Parathyroid adenoma (tissue), 2 donors: ENCODE data around the gene LIG1.
A peak's percentile ranks its signal among the peaks of the same experiment; 100 is the strongest.
"Not testable (repeated sequence)": the region's sequence is repeated elsewhere in the genome, so short reads cannot be mapped to it uniquely, and the experiment has no call there.

ENCODE experiments used
- H2AFZ ChIP-seq: fragments of 300-600 bp; sonication (generic); one replicate; pipeline ENCODE4 v1.7.0; 2017; ENCODE audit warnings: antibody characterized with exemption, mild to moderate bottlenecking
- H3K27ac ChIP-seq: fragments of 300-600 bp; sonication (generic); one replicate; pipeline ENCODE4 v1.7.0; 2017
- H3K27me3 ChIP-seq: fragments of 300-600 bp; sonication (generic); one replicate; pipeline ENCODE4 v1.7.0; 2017; ENCODE audit warnings: low read length; ENCODE audit not compliant: control insufficient read depth, insufficient read depth
- H3K36me3 ChIP-seq: fragments of 300-600 bp; sonication (generic); one replicate; pipeline ENCODE4 v1.7.0; 2017; ENCODE audit warnings: low read length; ENCODE audit not compliant: control insufficient read depth, insufficient read depth
- H3K4me1 ChIP-seq: fragments of 300-600 bp; sonication (generic); one replicate; pipeline ENCODE4 v1.7.0; 2017; ENCODE audit warnings: control low read depth
- H3K4me2 ChIP-seq: fragments of 300-600 bp; sonication (generic); one replicate; pipeline ENCODE4 v1.7.0; 2017; ENCODE audit warnings: low read length
- H3K4me3 ChIP-seq: fragments of 300-600 bp; sonication (generic); one replicate; pipeline ENCODE4 v1.7.0; 2017; ENCODE audit warnings: low read depth, low read length
- H3K79me2 ChIP-seq: fragments of 300-600 bp; sonication (generic); one replicate; pipeline ENCODE4 v1.7.0; 2017; ENCODE audit warnings: control low read depth
- H3K9ac ChIP-seq: fragments of 300-600 bp; sonication (generic); one replicate; pipeline ENCODE4 v1.7.0; 2017; ENCODE audit warnings: mild to moderate bottlenecking
- H3K9me3 ChIP-seq: fragments of 300-600 bp; sonication (generic); one replicate; pipeline ENCODE4 v1.7.0; 2017; ENCODE audit warnings: low read length; ENCODE audit not compliant: control insufficient read depth
- CTCF ChIP-seq: fragments of 300-600 bp; sonication (generic); IDR thresholded peaks from one replicate; pipeline ENCODE4 v1.7.0; 2017; ENCODE audit warnings: antibody characterized with exemption, mild to moderate bottlenecking
- donor health status: primary hyperparathyroidism.

Gene LIG1

DNA sequence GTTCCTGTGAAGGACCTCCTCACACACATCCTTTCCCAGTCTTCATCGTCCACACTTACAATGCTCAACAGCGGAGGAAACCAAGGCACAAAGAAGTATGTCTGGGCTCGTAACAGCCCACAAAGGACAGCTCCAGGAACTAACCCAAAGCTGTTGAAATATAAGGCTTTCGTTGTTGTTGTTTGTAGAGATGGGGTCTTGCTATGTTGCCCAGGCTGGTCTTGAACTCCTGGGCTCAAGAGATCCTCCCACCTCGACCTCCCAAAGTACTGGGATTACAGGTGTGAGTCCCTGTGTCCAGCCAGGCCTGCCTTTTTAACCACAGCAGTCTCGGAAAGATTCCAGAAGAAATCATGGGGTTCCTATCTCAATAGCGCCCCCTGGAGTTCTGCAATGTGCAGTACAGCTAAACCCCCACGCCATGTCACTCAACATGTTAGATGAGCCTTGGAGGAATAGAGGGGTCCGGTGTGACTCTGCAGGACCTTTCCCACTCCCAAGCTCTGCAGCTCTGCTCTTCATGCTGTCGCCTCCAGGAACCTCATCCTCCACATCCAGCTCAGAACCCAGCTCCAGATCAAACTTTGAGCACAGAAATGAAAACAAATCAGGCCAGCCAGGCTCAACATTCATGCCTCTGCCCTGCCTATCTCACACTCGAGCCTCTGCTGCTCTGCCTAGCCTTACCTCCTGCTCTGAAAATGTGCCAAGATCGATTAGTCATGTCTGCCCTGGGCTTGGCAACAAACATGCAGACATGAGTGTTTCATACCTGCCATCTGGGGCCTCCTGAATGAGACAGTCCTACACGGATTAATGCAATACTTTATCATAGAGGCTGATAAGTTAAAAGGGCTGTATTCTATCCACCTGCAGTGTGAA lies 67.0 kb downstream of the LIG1 start:
- no peaks in the 10 kb centered on the region for H3K79me2 ChIP-seq
- no peaks in the 10 kb centered on the region for H3K27me3 ChIP-seq
- no peaks in the 10 kb centered on the region for H3K36me3 ChIP-seq
- no peak overlapping the region for H3K27ac ChIP-seq
- H3K4me2 ChIP-seq = no peak overlapping the region
- no peak overlapping the region for H3K4me3 ChIP-seq
- TF ChIP-seq CTCF = peak; percentile 39
- no peak overlapping the region for H3K9ac ChIP-seq
- no peaks in the 10 kb centered on the region for H3K9me3 ChIP-seq
- no peak overlapping the region for H2AFZ ChIP-seq
- no peaks in the 10 kb centered on the region for H3K4me1 ChIP-seq

DNA sequence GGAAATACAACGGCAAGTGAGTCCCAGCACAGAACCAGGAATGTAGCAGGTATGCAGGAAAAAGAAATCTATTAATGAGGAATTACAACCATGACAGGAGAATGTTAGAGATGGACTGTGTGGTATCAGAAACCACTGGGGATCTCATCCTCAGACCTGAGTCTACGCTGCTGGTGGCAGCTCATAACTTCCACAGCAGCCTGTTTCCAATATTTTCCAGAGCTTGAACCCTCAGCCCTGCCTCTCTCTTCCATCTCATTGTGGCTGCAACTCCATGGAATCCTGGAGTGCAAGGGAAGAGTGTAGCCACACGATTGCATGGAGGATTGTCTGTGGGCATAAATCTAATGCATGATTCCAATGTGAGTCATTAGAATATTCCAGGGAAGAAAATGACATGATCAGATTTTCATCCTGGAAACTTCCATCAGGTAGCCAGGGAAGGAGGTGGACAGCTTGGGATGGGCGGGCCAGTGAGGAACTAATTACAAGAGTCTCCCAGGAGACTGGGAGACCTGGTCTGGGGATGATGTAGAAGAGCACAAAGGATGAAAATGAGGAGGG lies 74.5 kb downstream of the LIG1 start:
- TF ChIP-seq CTCF = no peak
- no peaks in the 10 kb centered on the region for H3K4me1 ChIP-seq
- no peak overlapping the region for H2AFZ ChIP-seq
- no peaks in the 10 kb centered on the region for H3K27me3 ChIP-seq
- H3K4me3 ChIP-seq = no peak overlapping the region
- H3K9ac ChIP-seq = no peak overlapping the region
- H3K79me2 ChIP-seq = no peaks in the 10 kb centered on the region
- H3K36me3 ChIP-seq = no peaks in the 10 kb centered on the region
- no peak overlapping the region for H3K4me2 ChIP-seq
- H3K27ac ChIP-seq = no peak overlapping the region
- H3K9me3 ChIP-seq = no peaks in the 10 kb centered on the region

GRCh38 chr19:48094855-48095203 lies 75.3 kb downstream of the LIG1 start:
- H3K36me3 ChIP-seq = no peaks in the 10 kb centered on the region
- H3K9me3 ChIP-seq = no peaks in the 10 kb centered on the region
- H3K4me3 ChIP-seq = no peak overlapping the region
- H3K4me2 ChIP-seq = no peak overlapping the region
- H2AFZ ChIP-seq = no peak overlapping the region
- H3K79me2 ChIP-seq = no peaks in the 10 kb centered on the region
- H3K27ac ChIP-seq = no peak overlapping the region
- H3K9ac ChIP-seq = no peak overlapping the region
- no peaks in the 10 kb centered on the region for H3K27me3 ChIP-seq
- no peak for TF ChIP-seq CTCF
- no peaks in the 10 kb centered on the region for H3K4me1 ChIP-seq

DNA sequence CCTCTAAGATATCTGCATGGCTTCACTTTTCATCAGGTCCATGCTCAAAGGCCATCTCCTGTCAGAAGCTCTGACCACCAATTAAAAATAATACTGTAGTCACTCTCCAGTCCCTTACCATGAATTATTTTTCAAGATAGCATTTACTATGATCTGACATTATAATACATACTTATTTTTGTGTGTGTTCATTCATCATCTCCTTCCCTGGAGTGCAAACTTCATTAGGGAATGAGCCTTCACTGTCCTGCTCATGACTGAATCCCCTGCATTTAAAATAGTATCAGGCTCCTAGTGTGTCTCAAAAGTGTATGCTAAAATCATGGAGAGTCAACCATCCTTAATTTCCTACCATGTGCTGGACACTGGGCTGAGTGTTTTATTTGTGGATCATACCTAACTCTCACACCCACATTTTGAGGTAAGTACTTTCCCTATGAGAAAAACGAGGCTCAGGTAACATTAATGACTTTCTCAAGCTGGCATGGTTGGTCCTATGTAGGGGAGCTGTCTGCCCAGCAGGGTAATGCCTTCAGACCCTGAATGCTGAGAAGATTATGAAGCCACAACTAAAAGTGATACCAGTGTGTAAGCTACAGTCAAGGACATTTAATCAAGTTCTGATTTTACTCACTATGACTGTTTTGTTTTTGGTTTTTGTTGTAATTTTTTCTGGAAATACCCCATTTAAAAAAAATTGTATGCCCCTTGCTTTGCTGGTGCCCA lies 75.9 kb downstream of the LIG1 start:
- Histone ChIP-seq H3K4me3 (no peak overlapping the region), H3K9ac (no peak overlapping the region), H3K4me2 (no peak overlapping the region), H3K27ac (no peak overlapping the region), H3K79me2 (no peaks in the 10 kb centered on the region), H3K27me3 (no peaks in the 10 kb centered on the region), H2AFZ (no peak overlapping the region), H3K36me3 (no peaks in the 10 kb centered on the region), H3K9me3 (no peaks in the 10 kb centered on the region), H3K4me1 (no peaks in the 10 kb centered on the region)
- TF ChIP-seq CTCF = no peak

GRCh38 chr19:48091111-48091718 lies 78.9 kb downstream of the LIG1 start:
- not testable (repeated sequence) for H3K4me3 ChIP-seq, H3K9ac ChIP-seq, H3K36me3 ChIP-seq, H3K4me2 ChIP-seq, H2AFZ ChIP-seq, H3K4me1 ChIP-seq, H3K27ac ChIP-seq, H3K27me3 ChIP-seq, H3K9me3 ChIP-seq, H3K79me2 ChIP-seq
